Astrocyte (in vitro differentiated cells and primary cell): ENCODE data around the gene PPP1R12C.

Experiments
- CTCF ChIP-seq: IDR thresholded peaks from 2 replicates; pipeline ENCODE4 v1.5.1; 2011; ENCODE audit warnings: low read depth, mild to moderate bottlenecking, inconsistent platforms, low read length, moderate library complexity; ENCODE audit not compliant: insufficient read depth
- EZH2 ChIP-seq: IDR thresholded peaks from 2 replicates; pipeline ENCODE4 v1.6.1; 2012; ENCODE audit warnings: mild to moderate bottlenecking, low read length, inconsistent platforms; ENCODE audit not compliant: insufficient read depth

GRCh38 chr19:55114566-55115145 lies 2.8 kb downstream of the PPP1R12C start:
- TF ChIP-seq CTCF (no peak), EZH2 (no peak)
